Measurements from ENCODE around the gene OR52J3.

Gene OR52J3

DNA sequence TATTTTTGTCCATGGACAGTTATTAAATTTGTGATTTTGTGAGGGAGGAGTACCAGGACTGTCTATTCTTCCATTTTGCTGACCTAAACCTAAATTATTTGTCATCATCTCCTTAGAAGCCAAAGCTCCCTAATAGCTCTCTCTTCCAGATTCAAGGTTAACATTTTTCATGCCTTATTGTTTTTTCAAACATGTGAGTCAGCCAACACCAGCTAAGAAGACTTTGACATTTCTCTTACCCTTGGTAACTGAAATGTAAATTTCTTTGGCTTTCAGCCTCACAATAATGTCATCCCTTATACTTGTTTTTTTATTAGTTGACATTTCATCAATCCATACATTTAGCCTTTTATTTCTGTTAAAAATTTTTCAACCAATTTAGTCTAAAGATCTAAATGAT, 42.2 kb downstream of the OR52J3 start:
- no peak overlapping the region for H3K4me3 ChIP-seq (ENCODE audit: low read length)
- DNase-seq (ENCODE audit: low read depth, low spot score) = no peak

DNA sequence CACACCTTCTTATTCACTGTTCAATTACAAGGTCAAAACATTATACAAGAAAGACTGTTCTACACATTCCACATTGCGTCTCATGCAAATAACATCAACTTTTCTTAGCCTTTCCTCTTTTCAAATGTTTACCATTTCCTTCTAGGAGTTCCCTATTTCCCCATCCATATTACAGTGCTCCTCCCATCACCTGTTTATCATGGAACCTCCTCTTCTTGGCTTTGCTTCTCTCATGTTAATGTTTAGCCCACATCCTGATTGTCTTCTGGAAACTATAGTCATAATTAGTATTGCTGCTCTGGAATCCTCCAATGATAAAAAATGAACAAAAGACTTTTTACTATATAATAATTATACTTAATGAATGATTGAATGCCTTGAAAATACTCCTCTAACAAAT, 44.3 kb downstream of the OR52J3 start:
- no peak overlapping the region for H3K4me3 ChIP-seq (ENCODE audit: low read length)
- no peak for DNase-seq (ENCODE audit: low read depth, low spot score)

DNA sequence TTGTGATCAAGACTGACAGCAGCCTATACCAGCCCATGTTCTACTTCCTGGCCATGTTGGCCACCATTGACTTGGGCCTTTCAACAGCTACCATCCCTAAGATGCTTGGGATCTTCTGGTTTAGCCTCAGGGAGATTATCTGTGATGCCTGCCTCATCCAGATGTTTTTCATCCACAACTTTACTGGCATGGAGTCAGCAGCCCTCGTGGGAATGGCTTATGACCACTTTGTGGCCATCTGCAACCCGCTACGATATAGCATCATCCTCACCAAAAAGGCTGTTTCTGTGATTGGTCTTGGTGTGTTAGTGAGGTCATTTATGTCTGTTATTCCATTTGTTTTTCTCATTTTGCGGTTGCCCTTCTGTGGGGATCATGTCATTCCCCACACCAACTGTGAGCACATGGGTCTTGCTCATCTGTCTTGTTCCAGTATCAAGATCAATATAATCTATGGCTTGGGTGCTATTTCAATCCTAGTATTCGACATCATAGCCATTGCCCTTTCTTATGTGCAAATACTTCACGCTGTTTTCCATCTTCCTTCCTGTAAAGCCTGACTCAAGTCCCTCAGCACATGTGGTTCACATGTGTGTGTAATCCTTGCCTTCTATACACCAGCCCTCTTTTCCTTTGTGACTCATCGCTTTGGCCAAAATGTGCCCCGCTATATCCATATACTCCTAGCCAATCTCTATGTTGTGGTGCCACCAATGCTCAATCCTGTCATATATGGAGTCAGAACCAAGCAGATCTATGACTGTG, 46.7 kb downstream of the OR52J3 start:
- DNase-seq (ENCODE audit: low read depth, low spot score) = no peak
- no peak overlapping the region for H3K4me3 ChIP-seq (ENCODE audit: low read length)

DNA sequence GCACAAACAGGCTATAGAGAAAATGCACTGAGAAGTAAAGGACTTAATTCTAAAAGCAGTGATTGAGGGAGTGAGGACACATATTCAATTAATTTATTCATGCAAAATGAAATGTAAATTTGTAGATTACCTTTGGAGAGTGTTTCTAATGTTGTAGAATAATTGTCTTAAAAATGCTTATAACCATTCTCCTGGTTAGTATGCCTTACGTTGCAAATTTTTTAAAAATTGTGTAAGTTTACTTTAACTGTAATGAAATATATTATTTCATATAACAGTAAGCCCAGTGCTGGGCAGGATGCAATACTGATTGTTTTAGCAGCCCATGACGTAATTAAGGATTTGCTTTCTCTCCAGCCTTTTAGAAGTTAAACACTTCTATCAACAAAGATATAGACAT, 49.7 kb downstream of the OR52J3 start:
- H3K4me3 ChIP-seq (ENCODE audit: low read length) = no peak overlapping the region
- DNase-seq (ENCODE audit: low read depth, low spot score) = no peak

All from Jurkat, Clone E6-1 (cell line).